HUES6 (cell line): Measurements from ENCODE around the gene GARS1.
"Not testable (repeated sequence)": the region's sequence is repeated elsewhere in the genome, so short reads cannot be mapped to it uniquely, and the experiment has no call there.

Experiments used
- H3K27ac ChIP-seq: 2 replicates; pipeline ENCODE4 v1.7.0; 2013; ENCODE audit warnings: low read depth, mild to moderate bottlenecking, low read length, inconsistent platforms
- H3K27me3 ChIP-seq: 2 replicates; pipeline ENCODE4 v1.6.1; 2013; ENCODE audit warnings: low read length; ENCODE audit not compliant: control insufficient read depth, insufficient read depth
- H3K36me3 ChIP-seq: 2 replicates; pipeline ENCODE4 v1.6.1; 2013; ENCODE audit warnings: low read length; ENCODE audit not compliant: control insufficient read depth, insufficient read depth
- H3K4me1 ChIP-seq: 2 replicates; pipeline ENCODE4 v1.6.1; 2013; ENCODE audit warnings: low read length; ENCODE audit not compliant: control insufficient read depth, insufficient read depth
- H3K4me3 ChIP-seq: 2 replicates; pipeline ENCODE4 v1.5.1; 2013; ENCODE audit warnings: low read depth, low read length
- H3K9ac ChIP-seq: one replicate; pipeline ENCODE4 v1.6.1; 2013; ENCODE audit warnings: mild to moderate bottlenecking, low read length
- H3K9me3 ChIP-seq: 2 replicates; pipeline ENCODE4 v1.6.1; 2013; ENCODE audit warnings: low read depth, low read length; ENCODE audit not compliant: control insufficient read depth, insufficient read depth

GARS1 gene

DNA sequence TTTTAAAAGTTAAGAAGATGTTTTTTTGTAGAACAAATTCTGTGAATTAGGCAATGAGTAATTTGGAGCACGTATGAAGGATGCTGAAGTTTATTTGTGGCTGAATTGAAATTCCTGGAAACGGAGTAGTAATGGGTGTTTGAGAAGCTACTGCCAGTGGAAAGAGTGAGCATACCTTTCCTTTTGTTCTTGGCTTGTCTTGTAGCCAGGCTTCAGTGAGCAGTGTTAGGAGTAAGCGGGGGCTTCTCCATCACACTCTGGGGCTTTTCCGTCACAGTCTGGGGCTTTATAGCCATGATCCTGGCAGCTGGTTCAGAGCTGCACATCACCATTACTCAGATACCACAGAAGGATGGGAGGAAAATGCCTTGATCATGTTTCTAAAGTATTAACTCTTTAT, 32.3 kb downstream of the GARS1 start:
- no peak overlapping the region for H3K27ac ChIP-seq

DNA sequence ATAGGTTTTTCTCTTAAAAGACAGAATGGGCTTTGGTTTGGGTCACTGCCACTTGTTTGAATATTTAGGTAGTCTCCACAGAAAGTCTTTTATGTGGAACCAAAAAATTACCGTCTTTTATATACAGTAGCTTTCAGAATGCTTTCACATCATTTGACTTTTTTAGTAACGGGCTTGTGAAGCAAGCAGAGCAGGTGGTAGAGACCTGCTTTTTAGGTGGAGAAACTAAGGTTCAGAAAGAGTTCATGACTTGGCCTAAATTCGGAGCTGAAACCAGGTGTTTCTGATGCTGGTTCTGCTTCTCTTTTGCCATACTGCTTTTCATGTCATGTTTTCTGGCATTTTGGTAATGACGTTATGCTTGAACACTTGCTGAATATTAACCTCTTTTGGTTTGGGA, 36.3 kb downstream of the GARS1 start:
- H3K4me1 ChIP-seq = no peaks in the 10 kb centered on the region
- H3K9ac ChIP-seq = no peak overlapping the region
- no peaks in the 10 kb centered on the region for H3K9me3 ChIP-seq
- no peak overlapping the region for H3K4me3 ChIP-seq
- no peaks in the 10 kb centered on the region for H3K27me3 ChIP-seq
- no peak overlapping the region for H3K27ac ChIP-seq
- H3K36me3 ChIP-seq = peaks cover 100% of the 10 kb centered on the region

More for the DNA sequence above, 32.3 kb downstream of the GARS1 start:
- Histone ChIP-seq H3K9me3 (no peaks in the 10 kb centered on the region), H3K9ac (no peak overlapping the region), H3K36me3 (peaks cover 96% of the 10 kb centered on the region), H3K27me3 (no peaks in the 10 kb centered on the region), H3K4me3 (no peak overlapping the region), H3K4me1 (no peaks in the 10 kb centered on the region)

- Histone ChIP-seq H3K4me1 (no peaks in the 10 kb centered on the region), H3K9ac (no peak overlapping the region), H3K4me3 (no peak overlapping the region), H3K27me3 (no peaks in the 10 kb centered on the region), H3K9me3 (no peaks in the 10 kb centered on the region), H3K27ac (no peak overlapping the region), H3K36me3 (peaks cover 82% of the 10 kb centered on the region)
Observed at GRCh38 chr7:30633223-30633622, 38.5 kb downstream of the GARS1 start.

DNA sequence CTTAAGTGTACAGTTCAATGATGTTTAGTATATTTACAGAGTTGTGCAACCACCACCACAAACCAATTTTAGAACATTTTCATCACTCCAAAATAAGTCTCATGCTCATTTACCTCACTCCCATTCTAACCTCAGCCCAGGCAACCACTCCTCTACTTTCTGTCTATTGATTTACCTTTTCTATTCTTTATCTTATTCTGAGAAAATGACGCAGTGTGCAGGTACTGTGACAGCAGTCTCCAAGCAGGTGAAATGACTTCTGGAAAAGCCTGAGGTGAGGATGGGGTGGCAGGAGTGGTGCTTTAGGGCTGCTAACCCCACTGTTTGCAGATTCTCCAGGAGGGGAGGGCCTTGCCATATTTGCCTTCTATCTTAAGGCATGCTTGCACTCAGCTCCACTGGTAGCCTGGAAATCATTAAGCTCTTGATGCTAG, 39.5 kb downstream of the GARS1 start:
- Histone ChIP-seq H3K9ac (no peak overlapping the region), H3K9me3 (no peaks in the 10 kb centered on the region), H3K4me1 (no peaks in the 10 kb centered on the region), H3K36me3 (peaks cover 72% of the 10 kb centered on the region), H3K4me3 (no peak overlapping the region), H3K27ac (no peak overlapping the region), H3K27me3 (no peaks in the 10 kb centered on the region)

GRCh38 chr7:30634634-30635201, 40.0 kb downstream of the GARS1 start:
- Histone ChIP-seq H3K27ac (no peak overlapping the region), H3K9me3 (no peaks in the 10 kb centered on the region), H3K4me3 (no peak overlapping the region), H3K9ac (no peak overlapping the region), H3K36me3 (peaks cover 67% of the 10 kb centered on the region), H3K4me1 (no peaks in the 10 kb centered on the region), H3K27me3 (no peaks in the 10 kb centered on the region)

GRCh38 chr7:30635798-30636197, 41.1 kb downstream of the GARS1 start:
- Histone ChIP-seq H3K9me3 (no peaks in the 10 kb centered on the region), H3K9ac (no peak overlapping the region), H3K27ac (no peak overlapping the region), H3K4me3 (no peak overlapping the region), H3K4me1 (no peaks in the 10 kb centered on the region), H3K27me3 (no peaks in the 10 kb centered on the region), H3K36me3 (peaks cover 56% of the 10 kb centered on the region)

DNA sequence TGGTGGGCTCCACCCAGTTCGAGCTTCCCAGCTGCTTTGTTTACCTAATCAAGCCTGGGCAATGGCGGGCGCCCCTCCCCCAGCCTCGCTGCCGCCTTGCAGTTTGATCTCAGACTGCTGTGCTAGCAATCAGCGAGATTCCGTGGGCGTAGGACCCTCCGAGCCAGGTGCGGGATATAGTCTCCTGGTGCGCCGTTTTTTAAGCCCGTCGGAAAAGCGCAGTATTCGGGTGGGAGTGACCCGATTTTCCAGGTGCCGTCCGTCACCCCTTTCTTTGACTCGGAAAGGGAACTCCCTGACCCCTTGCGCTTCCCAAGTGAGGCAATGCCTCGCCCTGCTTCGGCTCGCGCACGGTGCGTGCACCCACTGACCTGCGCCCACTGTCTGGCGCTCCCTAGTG, 47.6 kb downstream of the GARS1 start:
- Histone ChIP-seq H3K4me3 (peak overlapping the region; percentile 52), H3K27ac (0 out of 2 replicates have a peak overlapping the region, but pooled peaks have one; percentile 6), H3K36me3 (peaks cover 13% of the 10 kb centered on the region), H3K9ac (peak overlapping the region; percentile 60), H3K4me1 (peaks cover 16% of the 10 kb centered on the region)
- not testable (repeated sequence) for H3K27me3 ChIP-seq, H3K9me3 ChIP-seq

- Histone ChIP-seq H3K27ac (peak overlapping the region; percentile 6; the same call in 1 of the 2 replicates), H3K36me3 (peaks cover 13% of the 10 kb centered on the region), H3K4me1 (peaks cover 16% of the 10 kb centered on the region), H3K9me3 (no peaks in the 10 kb centered on the region), H3K4me3 (peak overlapping the region; percentile 52), H3K27me3 (no peaks in the 10 kb centered on the region), H3K9ac (peak overlapping the region; percentile 60)
Observed at GRCh38 chr7:30642789-30643188, 48.1 kb downstream of the GARS1 start.

DNA sequence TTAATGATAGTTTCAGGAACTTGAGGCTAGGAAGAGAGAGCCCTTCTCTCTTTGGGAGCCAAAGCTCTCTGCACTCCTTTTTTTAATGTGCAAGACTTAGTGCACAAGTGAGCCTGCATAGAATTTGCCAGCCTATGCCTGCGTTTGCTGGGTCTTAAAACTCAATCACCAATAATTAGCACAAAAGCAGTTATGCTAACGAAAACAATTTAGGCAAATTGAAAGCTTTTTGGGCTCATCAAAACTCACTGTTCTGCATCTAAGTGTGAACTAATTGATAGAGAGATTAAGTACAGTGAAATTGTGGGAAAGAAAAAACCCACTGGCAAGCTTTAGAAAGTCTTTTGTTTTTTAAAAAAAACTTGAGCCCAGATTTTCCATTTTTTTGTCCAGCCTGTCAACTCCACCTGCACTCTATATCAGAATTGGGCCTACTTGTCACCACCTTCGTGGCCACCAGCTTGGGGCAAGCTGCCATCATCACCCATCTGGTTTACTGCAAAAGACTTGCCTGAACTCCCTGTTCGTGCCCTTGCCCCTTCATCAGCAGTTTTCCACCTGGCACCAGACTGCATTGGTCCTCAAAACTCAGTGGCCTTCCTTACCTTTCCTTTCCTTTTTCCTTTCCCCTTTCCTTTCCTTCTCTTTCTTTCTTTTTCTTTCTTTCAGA, 49.7 kb downstream of the GARS1 start:
- no peak overlapping the region for H3K9ac ChIP-seq

GRCh38 chr7:30645661-30646060, 51.0 kb downstream of the GARS1 start:
- H3K27me3 ChIP-seq = no peaks in the 10 kb centered on the region
- no peak overlapping the region for H3K9ac ChIP-seq
- peaks cover 16% of the 10 kb centered on the region for H3K4me1 ChIP-seq
- H3K36me3 ChIP-seq = peaks cover 13% of the 10 kb centered on the region
- no peak overlapping the region for H3K27ac ChIP-seq
- H3K9me3 ChIP-seq = no peaks in the 10 kb centered on the region
- H3K4me3 ChIP-seq = no peak overlapping the region

More for the DNA sequence above, 49.7 kb downstream of the GARS1 start:
- Histone ChIP-seq H3K36me3 (peaks cover 13% of the 10 kb centered on the region), H3K4me3 (no peak overlapping the region), H3K4me1 (peaks cover 16% of the 10 kb centered on the region), H3K9me3 (no peaks in the 10 kb centered on the region), H3K27ac (no peak overlapping the region), H3K27me3 (no peaks in the 10 kb centered on the region)

- no peak overlapping the region for H3K9ac ChIP-seq
- H3K27me3 ChIP-seq = no peaks in the 10 kb centered on the region
- H3K4me3 ChIP-seq = no peak overlapping the region
- peaks cover 13% of the 10 kb centered on the region for H3K36me3 ChIP-seq
- H3K27ac ChIP-seq = no peak overlapping the region
- H3K9me3 ChIP-seq = no peaks in the 10 kb centered on the region
- H3K4me1 ChIP-seq = peaks cover 16% of the 10 kb centered on the region
Observed at GRCh38 chr7:30646154-30646553, 51.5 kb downstream of the GARS1 start.
